Breast epithelium (tissue), 4 donors: ENCODE results near the gene RANBP1. TPM values are rescaled to one million over a fixed set of nuclear protein-coding genes. Genes with fewer than 3 reads are reported as not detected.

Experiments
- DNase-seq, 2 donors: peaks; one replicate each; pipeline ENCODE4 v3.0.0-alpha.2; 2019; ENCODE audit warnings: low spot score in 2 of 2
- H3K27ac ChIP-seq, 2 donors: fragments of 200-600 bp; sonication (generic) in 1 of 2; one replicate each; pipeline ENCODE4 v1.5.1; 2016 to 2019; ENCODE audit warnings: mild to moderate bottlenecking in 1 of 2
- H3K27me3 ChIP-seq, 2 donors: fragments of 200-600 bp; sonication (generic) in 1 of 2; one replicate each; pipeline versions ENCODE4 v1.5.1 to v1.6.0; 2017 to 2019; ENCODE audit warnings: control low read depth in 1 of 2, mild to moderate bottlenecking in 1 of 2
- H3K36me3 ChIP-seq: fragments of 200-600 bp; one replicate; pipeline ENCODE4 v1.5.1; 2019
- H3K4me1 ChIP-seq, 2 donors: fragments of 200-600 bp; sonication (generic); one replicate each; pipeline ENCODE4 v1.5.1; 2016 to 2019; ENCODE audit warnings: control low read depth in 1 of 2
- H3K4me3 ChIP-seq, 3 donors: fragments of 200-600 bp; sonication (generic); 1 replicate in 2 of 3; 2 replicates in 1 of 3; pipeline ENCODE4 v1.5.1; 2016 to 2019; ENCODE audit warnings: mild to moderate bottlenecking in 3 of 3, moderate library complexity in 2 of 3
- H3K9me3 ChIP-seq, 2 donors: fragments of 200-600 bp; sonication (generic) in 1 of 2; one replicate each; pipeline ENCODE4 v1.5.1; 2016 to 2019; ENCODE audit warnings: control low read depth in 1 of 2
- POLR2A ChIP-seq: fragments of 450-650 bp; IDR thresholded peaks from one replicate; pipeline ENCODE4 v1.6.1; 2016; ENCODE audit warnings: antibody characterized with exemption, mild to moderate bottlenecking, moderate library complexity
- POLR2AphosphoS5 ChIP-seq, 3 donors: sonication (generic); formaldehyde crosslinking; IDR thresholded peaks; one replicate each; pipeline ENCODE4 v1.6.1; 2017; ENCODE audit warnings: antibody characterized with exemption in 3 of 3
- intact Hi-C: fragments of 100-400 bp; cut with DNase I; formaldehyde crosslinking; loops from one replicate; pipeline ENCODE4 v1.15.1; 2023; ENCODE audit warnings: low total_unique reads
- total RNA-seq, 3 donors: library from RNA; depleted of rRNA; stranded (reverse); fragments of >200 nt; gene quantifications; one replicate each; pipeline ENCODE4 v1.1.0, GENCODE V29; 2016
- TF ChIP-seq, protein P1 (sequence below), 3 donors: fragments of 450-650 bp; IDR thresholded peaks; one replicate each; pipeline ENCODE4 v1.5.1; 2016 to 2017; ENCODE audit warnings: antibody characterized with exemption in 3 of 3, mild to moderate bottlenecking in 3 of 3, moderate library complexity in 3 of 3

RANBP1 gene
- total RNA-seq, 3 donors from 2014 or later = 131 to 202 (median 146) TPM

DNA sequence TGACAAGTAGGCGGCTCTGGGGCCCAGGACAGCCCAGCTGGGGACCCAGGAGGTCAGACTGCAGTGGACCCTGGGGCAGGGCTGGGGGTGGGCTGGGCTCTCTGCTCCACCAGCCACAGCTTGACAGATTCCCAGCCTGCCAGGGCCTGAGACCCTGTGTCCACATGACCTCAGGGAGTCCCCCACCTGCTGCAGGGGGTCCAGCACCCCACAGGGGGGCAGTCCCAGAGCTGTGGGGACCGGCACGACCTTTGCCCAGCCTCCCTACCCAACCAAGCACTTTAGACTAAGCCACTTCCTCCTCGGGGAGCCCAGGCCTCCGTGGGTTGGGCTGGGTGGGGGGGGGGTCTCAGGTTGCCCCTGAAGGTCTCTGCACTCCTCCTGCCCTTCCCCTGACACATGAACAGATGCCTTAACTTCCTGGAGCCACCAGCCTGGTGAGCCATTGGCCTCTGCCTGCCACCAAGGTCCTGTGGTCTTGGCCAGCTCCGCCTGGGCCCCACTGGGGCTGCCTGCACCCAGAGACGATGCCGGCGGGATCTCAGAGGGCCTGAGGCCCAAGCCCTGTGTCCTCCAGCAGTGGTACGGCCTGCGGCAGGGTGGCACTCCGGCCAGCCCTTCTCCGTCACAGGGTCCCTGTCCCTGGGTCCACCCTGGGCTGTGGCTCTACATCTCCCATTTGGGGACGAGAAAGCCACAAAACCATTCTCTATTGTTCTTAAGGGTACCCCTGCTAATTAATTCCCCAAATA is 31.5 kb downstream of the RANBP1 start:
- no peaks in the 10 kb centered on the region for H3K9me3 ChIP-seq
- H3K36me3 ChIP-seq = no peaks in the 10 kb centered on the region
- no peak overlapping the region for H3K4me3 ChIP-seq
- TF ChIP-seq, protein P1, sequence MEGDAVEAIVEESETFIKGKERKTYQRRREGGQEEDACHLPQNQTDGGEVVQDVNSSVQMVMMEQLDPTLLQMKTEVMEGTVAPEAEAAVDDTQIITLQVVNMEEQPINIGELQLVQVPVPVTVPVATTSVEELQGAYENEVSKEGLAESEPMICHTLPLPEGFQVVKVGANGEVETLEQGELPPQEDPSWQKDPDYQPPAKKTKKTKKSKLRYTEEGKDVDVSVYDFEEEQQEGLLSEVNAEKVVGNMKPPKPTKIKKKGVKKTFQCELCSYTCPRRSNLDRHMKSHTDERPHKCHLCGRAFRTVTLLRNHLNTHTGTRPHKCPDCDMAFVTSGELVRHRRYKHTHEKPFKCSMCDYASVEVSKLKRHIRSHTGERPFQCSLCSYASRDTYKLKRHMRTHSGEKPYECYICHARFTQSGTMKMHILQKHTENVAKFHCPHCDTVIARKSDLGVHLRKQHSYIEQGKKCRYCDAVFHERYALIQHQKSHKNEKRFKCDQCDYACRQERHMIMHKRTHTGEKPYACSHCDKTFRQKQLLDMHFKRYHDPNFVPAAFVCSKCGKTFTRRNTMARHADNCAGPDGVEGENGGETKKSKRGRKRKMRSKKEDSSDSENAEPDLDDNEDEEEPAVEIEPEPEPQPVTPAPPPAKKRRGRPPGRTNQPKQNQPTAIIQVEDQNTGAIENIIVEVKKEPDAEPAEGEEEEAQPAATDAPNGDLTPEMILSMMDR (IDR thresholded peaks at IDR 0.05) = no peak
- no peak for TF ChIP-seq POLR2AphosphoS5 (IDR thresholded peaks at IDR 0.05)
- no peak for TF ChIP-seq POLR2A
- no peak overlapping the region for H3K27ac ChIP-seq
- intact Hi-C loops = no loop called here
- H3K27me3 ChIP-seq = no peaks in the 10 kb centered on the region
- no peak for DNase-seq
- no peaks in the 10 kb centered on the region for H3K4me1 ChIP-seq

DNA sequence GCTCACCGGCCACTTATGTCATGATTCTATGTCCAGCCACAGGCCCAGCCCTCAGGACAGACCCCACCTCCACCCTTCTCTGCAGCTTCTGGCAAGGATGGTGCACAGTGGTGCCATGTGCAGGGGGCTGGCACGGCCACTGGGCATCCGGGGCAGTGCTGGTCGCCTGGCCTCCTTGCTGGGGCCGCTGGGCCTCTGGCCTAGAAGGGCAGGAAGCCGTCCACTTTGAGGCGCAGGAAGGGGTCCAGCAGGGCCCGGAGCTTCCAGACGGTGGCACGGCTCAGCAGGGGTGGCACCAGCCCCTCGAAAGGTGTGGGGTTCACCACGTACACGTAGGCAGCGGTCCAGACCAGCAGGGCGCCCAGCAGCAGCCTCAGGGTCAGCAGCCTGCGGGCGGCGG is 32.5 kb downstream of the RANBP1 start:
- no peak for DNase-seq
- Histone ChIP-seq H3K36me3 (no peaks in the 10 kb centered on the region), H3K27me3 (no peaks in the 10 kb centered on the region), H3K27ac (no peak overlapping the region), H3K4me1 (no peaks in the 10 kb centered on the region), H3K9me3 (no peaks in the 10 kb centered on the region), H3K4me3 (no peak overlapping the region)
- intact Hi-C loops = no loop called here
- TF ChIP-seq POLR2AphosphoS5 (IDR thresholded peaks at IDR 0.05) = no peak
- TF ChIP-seq, protein P1 (IDR thresholded peaks at IDR 0.05) = no peak

DNA sequence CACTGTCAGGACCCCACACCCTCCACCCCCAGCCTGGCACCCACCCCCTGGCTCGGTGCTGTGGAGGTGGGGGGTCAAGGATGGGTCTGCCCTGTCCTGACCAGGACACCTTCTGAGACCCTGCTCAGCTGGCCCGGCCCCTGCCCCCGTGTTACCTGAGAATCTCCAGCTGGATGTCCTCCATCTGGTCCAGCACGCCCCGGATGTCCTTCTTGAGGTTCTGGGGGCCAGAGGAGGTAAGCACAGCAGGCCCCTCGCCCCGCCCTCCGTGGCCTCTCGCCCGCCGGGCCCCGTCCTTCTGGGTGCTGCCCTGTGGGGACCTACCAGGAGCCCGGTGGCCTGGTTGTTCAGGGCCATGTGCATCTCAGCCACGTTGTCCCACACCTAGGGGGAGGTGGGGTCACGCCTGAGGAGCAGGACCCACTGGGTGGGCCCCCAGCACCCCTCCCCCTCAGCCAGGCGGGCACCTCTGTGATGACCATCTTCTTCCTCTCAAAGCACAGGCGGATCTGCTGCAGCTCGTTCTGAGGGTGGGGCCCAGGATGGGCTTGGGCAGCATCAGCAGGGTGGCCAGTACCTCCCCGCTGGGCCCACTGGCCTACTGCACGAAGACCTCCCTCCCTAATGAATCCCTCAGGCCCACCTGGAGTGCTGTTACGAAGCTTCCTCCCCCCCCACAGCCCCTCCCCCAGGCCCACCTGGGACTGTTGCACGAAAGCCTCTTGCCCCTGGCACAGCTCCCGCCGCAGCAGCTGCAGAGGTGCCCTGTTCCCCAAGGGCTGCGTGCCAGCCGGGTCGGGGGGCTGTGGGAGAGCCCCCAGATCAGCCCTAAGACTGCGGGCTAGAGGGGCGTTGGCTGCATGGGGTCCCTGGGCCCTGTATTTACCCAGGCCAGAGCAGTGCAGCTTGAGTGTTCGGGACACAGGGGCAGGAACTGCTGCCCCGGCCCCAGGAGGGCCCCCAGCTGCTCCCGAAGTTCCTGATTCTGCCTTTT is 33.6 kb downstream of the RANBP1 start:
- intact Hi-C loops = no loop called here
- no peaks in the 10 kb centered on the region for H3K27me3 ChIP-seq

DNA sequence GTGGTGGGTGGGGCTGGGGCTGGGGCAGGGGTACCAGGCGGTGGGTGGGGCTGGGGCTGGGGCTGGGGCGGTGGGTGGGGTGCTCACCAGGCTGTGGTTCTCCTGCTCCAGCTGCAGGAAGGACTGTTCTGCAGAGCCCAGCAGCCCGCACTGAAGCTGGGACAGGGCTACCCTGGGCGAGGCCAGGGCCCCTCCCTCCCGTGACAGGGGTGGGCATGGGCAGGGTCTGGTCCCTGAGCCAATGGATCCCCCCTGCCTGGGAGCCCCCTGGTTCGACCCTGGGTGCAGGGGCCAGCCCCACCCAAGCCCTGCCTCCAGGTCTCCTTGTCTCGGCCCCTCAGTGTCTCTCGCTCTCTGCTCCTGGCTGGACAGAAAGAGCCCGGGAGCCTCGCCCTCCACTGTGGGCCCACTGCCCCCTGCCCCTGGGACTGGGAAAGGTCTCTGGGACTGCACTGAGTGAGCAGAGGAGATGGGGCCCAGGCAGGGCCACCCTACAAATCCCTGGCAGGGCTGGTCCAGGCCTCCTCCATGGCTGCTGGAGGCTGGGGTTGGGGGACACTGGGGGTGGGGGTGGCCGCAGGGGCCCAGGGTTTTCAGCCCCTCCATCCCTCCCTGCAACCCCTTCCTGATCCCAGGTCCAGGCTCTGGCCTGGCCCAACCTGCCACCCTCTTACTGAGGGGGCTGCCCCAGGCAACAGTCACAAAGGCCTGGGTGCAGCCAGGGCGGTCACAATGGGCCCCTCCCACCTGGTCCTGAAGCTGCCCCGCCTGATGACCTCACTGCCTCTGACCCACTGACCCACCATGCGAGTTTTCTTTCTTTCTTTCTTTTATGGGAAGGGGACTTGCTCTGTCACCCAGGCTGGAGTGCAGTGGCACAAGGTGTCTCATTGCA is 34.7 kb downstream of the RANBP1 start, which contains the start of gene CCDC188:
CCDC188 (minus strand) TSS at position 675 of the 895 bp plus-strand sequence; CDS start at position 606, 69 bp downstream.
- no peak within 1 kb of the TSS for H3K27ac ChIP-seq
- no peaks in the 10 kb centered on the region for H3K4me1 ChIP-seq
- TF ChIP-seq POLR2AphosphoS5 (IDR thresholded peaks at IDR 0.05) (no peak), POLR2A (no peak)
- TF ChIP-seq, protein P1 (IDR thresholded peaks at IDR 0.05) = no peak
- H3K27me3 ChIP-seq = peaks cover 0 to 4% of the 10 kb centered on the region in 2 donors
- DNase-seq = no peak
- no peak within 1 kb of the TSS for H3K4me3 ChIP-seq
- H3K9me3 ChIP-seq = no peaks in the 10 kb centered on the region
- no peaks in the 10 kb centered on the region for H3K36me3 ChIP-seq
- intact Hi-C loops = no loop called here

More for the DNA sequence above, 33.6 kb downstream of the RANBP1 start:
- DNase-seq = no peak
- no peak overlapping the region for H3K4me3 ChIP-seq
- no peaks in the 10 kb centered on the region for H3K36me3 ChIP-seq
- no peak overlapping the region for H3K27ac ChIP-seq
- no peaks in the 10 kb centered on the region for H3K9me3 ChIP-seq
- H3K4me1 ChIP-seq = no peaks in the 10 kb centered on the region
- no peak for TF ChIP-seq POLR2AphosphoS5 (IDR thresholded peaks at IDR 0.05)
- TF ChIP-seq, protein P1 (IDR thresholded peaks at IDR 0.05) = no peak
- no peak for TF ChIP-seq POLR2A
